Esophagus squamous epithelium (tissue), 5 donors: ENCODE data around the gene GCLC. TPM values are rescaled to one million over a fixed set of nuclear protein-coding genes. Genes with fewer than 3 reads are reported as not detected.

Experiments
- DNase-seq: peaks from one replicate; lab custom pipeline; 2025; lab: John Stamatoyannopoulos, UW
- H3K27ac ChIP-seq, 4 donors: fragments of 200-600 bp; sonication (generic); one replicate each; pipeline ENCODE4 v1.5.1; 2016 to 2019; ENCODE audit warnings: mild to moderate bottlenecking in 1 of 4
- H3K27me3 ChIP-seq, 4 donors: fragments of 200-600 bp; sonication (generic); 1 replicate in 3 of 4; 2 replicates in 1 of 4; pipeline versions ENCODE4 v1.5.1 to v1.6.0; 2017 to 2021; ENCODE audit warnings: antibody characterized with exemption in 1 of 4
- H3K36me3 ChIP-seq, 3 donors: fragments of 200-600 bp; sonication (generic); one replicate each; pipeline ENCODE4 v1.5.1; 2016 to 2019
- H3K4me1 ChIP-seq, 3 donors: fragments of 200-600 bp; sonication (generic); one replicate each; pipeline ENCODE4 v1.5.1; 2017 to 2019
- H3K4me3 ChIP-seq, 4 donors: fragments of 200-600 bp; sonication (generic); 1 replicate in 3 of 4; 2 replicates in 1 of 4; pipeline ENCODE4 v1.5.1; 2016 to 2019; ENCODE audit warnings: mild to moderate bottlenecking in 2 of 4, moderate library complexity in 1 of 4
- H3K9me3 ChIP-seq, 3 donors: fragments of 200-600 bp; sonication (generic); one replicate each; pipeline ENCODE4 v1.5.1; 2016 to 2019
- CTCF ChIP-seq, 6 experiments: fragments of 450-650 bp in 4 of 6; fragments of 200-600 bp in 2 of 6; sonication (generic) in 2 of 6; IDR thresholded peaks; one replicate each; pipeline ENCODE4 v1.5.1; 2016 to 2019; ENCODE audit warnings: antibody characterized with exemption in 6 of 6, mild to moderate bottlenecking in 4 of 6, moderate library complexity in 4 of 6
- POLR2A ChIP-seq, 4 donors: fragments of 450-650 bp; IDR thresholded peaks; one replicate each; pipeline ENCODE4 v1.6.1; 2017; ENCODE audit warnings: antibody characterized with exemption in 4 of 4, mild to moderate bottlenecking in 4 of 4, moderate library complexity in 3 of 4
- WGBS, 2 donors: methylation state at CpG; one replicate each; pipeline ENCODE4 v1.1.5; 2018; 5-methylcytosine and 5-hydroxymethylcytosine counted together
- intact Hi-C: fragments of 100-400 bp; cut with DNase I; formaldehyde crosslinking; loops from one replicate; pipeline ENCODE4 v1.15.0; 2022
- total RNA-seq, 4 donors: library from RNA; depleted of rRNA; stranded (reverse); fragments of >200 nt; gene quantifications; one replicate each; pipeline ENCODE4 v1.1.0, GENCODE V29; 2016
- donor health status: DM: yes; HTN: yes; CAD: no.

GCLC gene
- total RNA-seq, 4 donors from 2014 or later: 71.0 to 121 (median 105) TPM

DNA sequence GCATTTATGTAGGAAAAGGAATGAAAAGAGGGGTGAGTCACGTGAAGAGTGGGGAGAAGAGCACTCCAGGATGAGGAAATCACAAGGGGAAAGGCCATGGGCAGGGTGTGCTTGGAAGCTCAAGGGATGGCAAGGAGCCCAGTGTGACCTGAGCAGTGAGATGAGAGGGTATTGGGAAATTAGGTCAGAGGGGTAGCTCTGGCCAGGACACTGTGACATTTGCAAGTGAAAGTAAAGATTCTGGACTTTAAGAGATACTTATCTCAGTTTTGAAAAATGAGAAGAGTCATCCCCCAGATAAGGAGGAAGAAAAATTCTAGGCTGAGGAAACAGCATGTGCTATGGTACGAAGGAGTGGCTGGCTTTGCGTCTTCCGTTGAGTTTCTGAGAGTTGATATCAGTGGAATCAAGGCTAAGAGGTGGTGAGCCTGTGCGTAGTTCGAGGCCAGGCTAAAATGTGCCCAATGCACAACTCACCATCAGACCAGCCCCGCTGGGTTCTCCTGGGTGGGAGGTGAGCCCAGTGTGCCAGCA lies 79.9 kb downstream of the GCLC start:
- H3K4me3 ChIP-seq: no peak overlapping the region
- DNase-seq: no peak
- no peak for TF ChIP-seq CTCF (IDR thresholded peaks at IDR 0.05)
- TF ChIP-seq POLR2A (IDR thresholded peaks at IDR 0.05): no peak
- H3K9me3 ChIP-seq: no peaks in the 10 kb centered on the region
- H3K36me3 ChIP-seq: no peaks in the 10 kb centered on the region
- H3K27me3 ChIP-seq: no peaks in the 10 kb centered on the region
- intact Hi-C loops: no loop called here
- 82 to 84% methylated on average over 7 of the region's 7 CpGs for WGBS, 2 donors
- H3K27ac ChIP-seq: peak overlapping the region in 1 of 4 donors; percentile 36
- peaks cover 0 to 17% (median 9%) of the 10 kb centered on the region in 3 donors for H3K4me1 ChIP-seq

DNA sequence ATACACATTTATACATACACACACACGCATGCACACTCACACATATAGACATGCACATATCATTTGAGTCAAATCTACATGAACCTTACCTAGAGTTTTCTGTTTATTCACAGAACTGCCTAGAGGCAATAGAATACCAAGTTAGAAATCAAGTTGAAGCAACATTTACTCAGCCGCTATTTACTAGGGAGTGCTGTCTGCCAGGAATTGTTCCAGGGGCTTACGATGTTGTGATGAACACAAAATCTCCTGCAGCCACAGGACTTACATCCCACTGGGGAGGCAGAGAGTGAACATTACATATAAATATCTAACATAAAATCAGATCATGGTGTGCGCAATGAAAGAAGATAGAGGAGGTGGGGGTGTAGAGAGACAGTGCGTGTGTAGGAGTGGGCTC lies 80.4 kb downstream of the GCLC start:
- H3K4me1 ChIP-seq: peaks cover 0 to 17% (median 9%) of the 10 kb centered on the region in 3 donors
- H3K4me3 ChIP-seq: no peak overlapping the region
- DNase-seq: no peak
- TF ChIP-seq POLR2A (IDR thresholded peaks at IDR 0.05): no peak
- TF ChIP-seq CTCF (IDR thresholded peaks at IDR 0.05): no peak
- intact Hi-C loops: no loop called here
- H3K36me3 ChIP-seq: no peaks in the 10 kb centered on the region
- no peaks in the 10 kb centered on the region for H3K9me3 ChIP-seq
- no peaks in the 10 kb centered on the region for H3K27me3 ChIP-seq
- no peak overlapping the region for H3K27ac ChIP-seq
- 85 to 95% methylated on average over 5 of the region's 5 CpGs for WGBS, 2 donors

- Histone ChIP-seq H3K4me3 (no peak overlapping the region), H3K36me3 (no peaks in the 10 kb centered on the region), H3K9me3 (no peaks in the 10 kb centered on the region), H3K4me1 (peaks cover 0 to 17% (median 9%) of the 10 kb centered on the region in 3 donors), H3K27me3 (peaks cover 0 to 5% (median 0%) of the 10 kb centered on the region in 4 donors), H3K27ac (no peak overlapping the region)
- 17 to 27% methylated on average over 5 of the region's 5 CpGs for WGBS, 2 donors
- intact Hi-C loops: no loop called here
- TF ChIP-seq CTCF (IDR thresholded peaks at IDR 0.05) (no peak), POLR2A (IDR thresholded peaks at IDR 0.05) (no peak)
- DNase-seq: no peak
Observed at GRCh38 chr6:53461696-53462095, 83.2 kb downstream of the GCLC start.

GRCh38 chr6:53461041-53461656 lies 83.8 kb downstream of the GCLC start:
- Histone ChIP-seq H3K27ac (no peak overlapping the region), H3K4me1 (peaks cover 0 to 12% (median 9%) of the 10 kb centered on the region in 3 donors), H3K36me3 (no peaks in the 10 kb centered on the region), H3K9me3 (no peaks in the 10 kb centered on the region), H3K27me3 (peaks cover 0 to 5% (median 0%) of the 10 kb centered on the region in 4 donors), H3K4me3 (no peak overlapping the region)
- DNase-seq: no peak
- WGBS, 2 donors: 59 to 61% methylated on average over 1 of the region's 1 CpG
- intact Hi-C loops: no loop called here
- TF ChIP-seq POLR2A (IDR thresholded peaks at IDR 0.05) (no peak), CTCF (IDR thresholded peaks at IDR 0.05) (no peak)

GRCh38 chr6:53458105-53458866 lies 86.6 kb downstream of the GCLC start:
- Histone ChIP-seq H3K4me1 (peaks cover 0 to 7% (median 0%) of the 10 kb centered on the region in 3 donors), H3K36me3 (no peaks in the 10 kb centered on the region), H3K4me3 (no peak overlapping the region), H3K27ac (no peak overlapping the region), H3K27me3 (peaks cover 0 to 5% (median 0%) of the 10 kb centered on the region in 4 donors), H3K9me3 (no peaks in the 10 kb centered on the region)
- intact Hi-C loops: no loop called here
- no peak for DNase-seq
- 76 to 87% methylated on average over 3 of the region's 3 CpGs for WGBS, 2 donors
- no peak for TF ChIP-seq POLR2A (IDR thresholded peaks at IDR 0.05)
- no peak for TF ChIP-seq CTCF (IDR thresholded peaks at IDR 0.05)
